Cerebellar cortex (tissue), 1 donor: ENCODE measurements around the gene NPHP4.

ENCODE experiments used
- DNase-seq: peaks from one replicate; pipeline ENCODE4 v3.0.0-alpha.2; 2015; ENCODE audit warnings: low spot score

Gene NPHP4

DNA sequence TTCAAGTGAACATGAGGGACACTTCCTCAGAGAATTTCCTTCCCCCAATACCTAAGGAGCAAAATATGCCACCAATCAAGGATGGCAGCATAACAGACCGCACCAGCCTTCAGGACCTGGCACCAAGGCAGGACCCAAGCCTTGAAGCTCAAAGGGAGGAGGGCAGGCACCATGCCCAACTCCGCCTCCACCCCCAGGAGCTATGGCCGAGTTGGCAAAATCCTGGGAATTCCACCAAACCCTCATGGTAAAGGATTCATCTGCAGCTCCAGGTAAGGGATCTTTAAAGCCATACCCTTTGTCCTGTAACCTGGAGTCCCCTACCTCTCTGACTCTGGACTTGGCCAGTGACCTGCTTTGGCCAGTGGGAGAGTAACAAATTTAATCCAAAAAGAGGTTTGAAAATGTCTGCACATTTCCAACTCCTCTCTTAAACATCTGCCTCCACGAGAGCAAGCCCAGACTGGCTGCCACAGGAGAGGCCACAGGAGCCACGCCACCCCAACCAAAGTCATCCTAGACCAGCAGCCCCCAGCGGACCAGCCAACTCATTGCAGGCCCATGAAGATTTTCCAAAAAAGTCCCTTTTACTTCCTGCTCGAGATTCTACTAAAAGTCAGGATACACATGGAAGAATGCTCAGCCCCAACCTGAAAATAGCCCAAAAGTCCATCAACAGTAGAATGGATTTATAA is 41.9 kb downstream of the NPHP4 start:
- no peak for DNase-seq

DNA sequence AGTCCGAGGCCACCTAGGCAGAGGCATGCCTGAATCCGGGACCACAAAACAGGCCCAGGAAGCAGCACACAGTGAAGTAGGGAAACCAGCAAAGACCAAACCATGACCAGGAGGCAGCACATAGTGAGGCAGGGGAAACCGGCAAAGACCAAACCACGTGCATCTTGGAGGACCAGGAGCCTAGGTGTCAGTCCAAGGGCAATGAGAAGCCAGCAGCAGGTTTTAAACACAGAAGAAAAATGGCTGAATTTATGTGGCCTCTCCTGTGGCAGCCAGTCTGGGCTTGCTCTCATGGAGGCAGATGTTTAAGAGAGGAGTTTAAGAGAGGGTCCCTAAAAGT is 42.5 kb downstream of the NPHP4 start:
- DNase-seq, result no peak

DNA sequence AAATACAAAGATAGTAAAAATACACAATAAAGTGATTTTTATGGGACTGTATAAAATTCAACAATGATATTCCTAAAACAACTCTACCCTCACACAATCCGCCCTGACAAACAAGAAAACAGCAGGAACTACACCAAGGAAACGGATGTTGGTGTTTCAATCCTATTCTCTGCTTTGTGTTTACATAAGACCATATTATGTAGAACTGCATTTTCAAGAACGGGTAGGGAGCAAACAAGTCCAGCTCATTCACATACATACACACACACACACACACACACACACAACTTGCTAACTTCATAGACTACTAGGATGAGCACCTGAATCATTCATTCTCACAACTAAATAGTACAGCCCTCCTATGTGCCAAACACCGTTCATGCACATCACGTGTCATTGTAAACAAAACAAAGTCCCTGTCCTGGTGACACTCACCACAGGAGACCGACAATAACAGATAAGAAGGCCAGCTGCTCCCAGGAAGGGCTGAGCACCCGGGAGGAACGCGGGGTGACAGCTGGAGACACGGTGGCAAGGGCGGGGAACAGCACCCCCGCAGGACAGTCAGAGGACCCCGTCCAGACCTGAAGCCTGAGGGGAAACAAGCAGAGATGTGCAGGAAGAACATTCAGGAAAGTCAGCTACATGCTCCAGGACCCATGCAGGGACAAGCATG is 43.0 kb downstream of the NPHP4 start:
- DNase-seq, result no peak

DNA sequence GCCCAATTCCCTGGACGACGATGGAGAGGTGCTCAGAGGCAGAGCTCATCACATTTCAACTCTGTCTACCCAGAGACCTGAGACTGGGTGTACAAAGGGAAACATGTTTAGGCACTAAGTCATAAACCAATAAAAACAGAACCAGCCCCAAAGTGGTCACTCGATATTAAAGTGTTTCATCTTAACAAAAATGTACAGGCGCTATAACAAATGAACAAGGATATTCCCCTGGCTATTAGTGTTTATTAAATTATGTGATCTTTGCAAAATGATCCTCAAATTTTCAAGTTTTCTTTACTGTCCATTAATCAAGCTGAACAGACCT is 43.6 kb downstream of the NPHP4 start:
- no peak for DNase-seq

DNA sequence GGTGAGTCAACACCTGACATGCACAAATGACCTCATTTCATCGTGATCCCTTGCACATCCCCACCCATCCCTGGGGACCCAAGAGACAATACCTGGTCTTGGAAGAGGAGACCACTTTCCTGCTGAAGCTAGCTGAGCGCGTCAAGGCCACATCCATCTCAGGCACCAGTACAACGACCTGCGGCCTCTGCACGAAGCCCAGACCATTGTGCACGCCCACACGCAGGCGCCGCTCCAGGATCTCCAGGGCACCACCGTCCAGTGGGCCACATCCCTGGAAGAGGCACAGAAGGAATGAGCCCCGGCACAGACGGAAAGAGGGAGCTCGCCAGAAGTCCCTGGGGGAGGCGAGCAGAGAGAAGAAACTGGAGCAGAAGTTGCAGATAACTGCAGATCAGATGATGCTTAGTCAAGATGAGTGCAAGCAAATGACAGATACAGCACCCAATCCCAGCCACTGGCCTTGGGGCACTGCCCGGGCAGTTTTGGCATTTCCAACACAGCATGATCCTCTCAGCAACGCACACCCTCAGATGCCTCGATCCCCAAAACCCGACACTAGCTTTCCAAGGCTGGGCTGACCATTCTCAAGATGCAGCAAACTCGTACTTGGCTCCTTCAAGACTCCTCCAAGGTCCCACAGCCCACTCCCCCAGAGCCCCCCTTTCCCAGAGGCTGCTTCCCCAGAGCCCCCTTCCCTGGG is 44.1 kb downstream of the NPHP4 start:
- DNase-seq, result no peak

DNA sequence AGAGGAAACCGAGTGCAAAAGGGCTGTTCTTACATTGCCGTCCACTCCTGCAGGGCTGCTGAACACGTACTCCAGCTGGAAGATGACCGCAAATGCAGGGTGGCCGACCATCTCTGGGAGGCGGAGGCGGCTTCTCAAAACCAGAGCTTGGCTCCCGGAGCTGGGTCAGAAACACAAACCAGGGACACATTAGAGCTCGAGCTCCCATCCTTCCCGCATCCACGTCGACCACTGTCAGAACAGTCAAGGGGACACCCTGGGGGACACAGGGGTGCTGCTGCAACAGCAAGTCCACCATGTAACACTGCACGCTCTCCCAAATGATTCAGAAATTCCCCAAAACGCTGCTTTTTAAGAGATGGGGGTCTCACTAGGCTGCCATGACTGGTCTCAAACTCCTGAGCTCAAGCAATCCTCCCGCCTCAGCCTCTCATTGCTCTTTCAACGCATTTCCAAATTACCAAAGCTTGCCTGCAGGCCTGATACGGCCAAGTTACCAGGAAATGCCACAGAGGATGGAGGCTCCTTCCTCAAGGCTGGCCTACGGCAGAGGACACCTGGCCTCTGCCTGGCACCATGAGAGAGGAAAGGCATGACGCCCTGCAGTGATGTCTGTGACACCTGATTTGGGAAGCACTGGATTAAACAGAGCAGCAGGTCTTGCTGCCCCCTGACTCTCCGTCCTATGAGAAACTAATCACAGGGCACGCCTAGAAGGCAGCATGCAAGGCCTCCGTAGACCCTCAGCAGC is 45.0 kb downstream of the NPHP4 start:
- DNase-seq, result no peak

DNA sequence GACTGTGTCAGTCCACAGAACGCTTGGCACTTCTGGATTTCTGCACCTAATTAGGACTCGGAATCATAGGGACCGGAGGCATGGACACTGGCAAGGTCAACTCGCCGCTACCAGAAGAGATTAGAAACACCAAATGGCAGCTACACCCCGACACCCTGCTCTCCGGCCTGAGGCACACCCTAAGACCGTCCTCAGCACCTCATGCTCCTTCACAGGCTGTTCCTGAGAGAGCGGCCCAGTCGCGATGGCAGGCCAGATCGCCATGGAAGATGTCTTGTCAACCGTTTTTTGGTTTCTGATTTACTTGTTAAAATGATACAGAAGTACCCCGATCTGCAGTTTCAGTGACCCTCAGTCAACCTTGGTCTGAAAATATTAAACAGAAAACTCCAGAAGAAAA is 46.8 kb downstream of the NPHP4 start:
- no peak for DNase-seq

DNA sequence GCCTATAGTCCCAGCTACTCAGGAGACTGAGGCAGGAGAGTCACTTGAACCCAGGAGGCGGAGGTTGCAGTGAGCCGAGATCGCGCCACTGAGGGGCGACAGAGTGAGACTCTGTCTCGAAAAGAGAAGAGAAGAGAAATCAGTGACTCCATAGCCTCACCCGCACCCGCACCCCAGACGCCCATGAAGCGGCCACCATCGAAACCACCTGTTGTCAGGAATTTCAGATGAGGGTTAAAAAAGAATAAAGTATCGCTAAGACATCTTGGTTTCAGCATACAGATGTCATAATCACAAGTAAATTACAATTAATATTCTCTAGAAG is 47.4 kb downstream of the NPHP4 start:
- DNase-seq, result no peak

DNA sequence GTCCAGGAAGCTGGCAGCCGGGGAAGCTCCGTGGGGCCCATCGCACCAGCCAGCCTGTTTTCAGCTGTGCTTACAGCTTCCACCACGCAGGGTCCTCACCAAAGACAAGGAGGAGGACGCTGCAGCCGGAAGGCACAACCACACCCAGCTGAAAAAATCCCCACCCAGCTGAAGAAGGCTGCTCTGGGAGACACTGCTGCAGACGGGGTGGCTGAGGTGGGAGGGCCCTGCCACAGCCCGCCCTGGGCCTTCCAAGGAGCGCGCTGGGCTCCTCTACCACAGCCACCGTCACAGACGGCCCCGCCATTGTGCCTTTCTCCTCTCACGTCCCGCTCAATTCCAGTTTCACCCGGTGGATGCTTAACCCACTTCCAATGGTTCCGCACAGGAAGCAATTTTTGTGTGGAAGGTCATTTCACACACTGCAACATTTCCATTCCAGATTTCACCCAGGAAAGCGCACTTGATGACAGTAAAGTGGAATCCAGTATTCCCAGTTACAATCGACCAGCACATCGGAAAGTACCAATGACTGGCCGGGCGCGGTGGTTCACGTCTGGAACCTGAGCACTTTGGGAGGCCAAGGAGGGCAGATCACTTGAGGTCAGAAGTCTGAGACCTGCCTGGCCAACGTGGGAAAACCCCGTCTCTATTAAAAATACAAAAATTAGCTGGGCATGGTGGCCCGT is 47.9 kb downstream of the NPHP4 start:
- no peak for DNase-seq

DNA sequence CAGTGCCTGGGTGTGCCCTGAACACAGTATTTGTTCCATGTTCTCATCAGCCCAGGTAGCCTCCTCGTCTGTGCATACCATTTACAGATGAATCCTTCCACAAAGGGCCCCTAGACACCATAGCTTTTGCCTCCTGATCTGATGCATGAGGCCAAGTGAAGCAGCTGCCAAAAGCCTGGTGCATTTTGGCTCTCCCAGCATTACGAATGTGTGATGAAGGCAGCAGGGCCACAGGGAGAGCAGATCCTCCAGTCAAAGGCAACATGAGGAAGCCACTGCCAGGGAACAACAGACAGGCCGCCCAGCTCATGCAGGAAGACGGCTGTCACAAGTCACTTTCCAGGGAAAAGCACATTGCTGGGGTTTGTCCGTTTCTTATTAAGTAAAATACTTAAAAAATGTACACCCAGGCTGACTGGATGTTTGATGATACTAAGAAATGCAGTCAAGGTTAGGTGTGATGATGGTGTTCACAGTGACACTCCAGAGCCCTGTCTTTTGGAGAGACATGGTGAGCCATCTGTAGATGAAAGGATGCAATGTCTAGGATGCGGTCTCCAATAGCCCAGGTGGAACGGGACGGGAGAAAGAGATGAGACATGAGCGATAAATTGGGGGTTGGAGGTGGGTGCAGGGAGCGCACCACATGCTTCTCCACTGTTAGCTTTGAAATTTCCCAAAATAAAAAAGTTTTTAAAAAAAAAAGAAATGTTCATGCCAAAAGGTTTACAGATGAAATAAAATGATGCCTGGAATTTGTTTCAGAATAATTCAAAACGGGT is 48.7 kb downstream of the NPHP4 start:
- DNase-seq, result peak; percentile 74

DNA sequence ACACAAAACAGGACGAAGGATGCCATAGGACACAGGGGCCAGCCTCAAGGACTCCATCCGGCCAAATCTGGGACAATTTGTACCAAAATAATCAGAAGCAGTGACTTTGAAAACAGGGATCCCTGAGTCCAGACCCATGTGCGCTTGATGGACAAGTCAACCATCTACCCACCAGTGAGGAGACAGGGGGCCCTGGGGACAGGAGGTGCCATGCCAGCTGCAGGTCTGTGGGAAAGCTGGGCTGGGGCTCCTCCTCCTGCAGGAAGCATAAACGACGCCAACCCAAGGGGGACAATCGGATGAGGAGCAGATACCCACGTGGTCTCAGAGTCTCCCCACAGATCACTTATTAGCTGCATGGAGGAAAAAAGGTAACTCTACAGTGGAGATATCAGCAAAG is 50.6 kb downstream of the NPHP4 start:
- DNase-seq, result no peak

DNA sequence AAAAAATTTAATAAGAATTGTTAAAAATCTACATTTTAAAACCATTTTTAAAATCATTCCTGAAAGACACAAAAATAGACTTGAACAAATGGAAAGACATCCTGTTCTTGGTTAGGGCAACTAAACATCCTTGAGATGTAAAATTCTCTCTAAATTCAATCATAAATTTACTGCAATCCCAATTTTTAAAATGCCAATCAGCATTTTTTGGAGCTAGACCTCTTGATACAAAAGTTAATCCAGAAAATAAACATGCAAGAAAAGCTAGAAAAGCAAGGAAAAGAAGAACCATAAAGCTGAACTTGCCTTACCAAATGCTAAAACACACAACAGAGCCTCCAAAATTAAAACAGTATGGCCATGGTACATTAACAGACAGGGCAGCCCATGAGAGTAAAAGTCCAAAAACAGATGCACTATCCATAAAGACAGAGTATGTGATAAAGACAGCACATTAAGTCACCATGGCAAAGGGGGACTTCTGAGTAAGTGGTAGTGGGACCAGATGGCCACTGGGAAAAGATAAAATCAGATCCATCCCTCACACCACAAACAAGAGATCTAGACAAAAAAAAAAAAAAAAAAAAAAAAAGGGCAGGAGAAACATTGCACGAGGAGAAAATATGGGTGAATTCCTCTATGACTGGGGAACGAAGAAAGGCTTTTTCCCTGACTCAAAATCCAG is 51.4 kb downstream of the NPHP4 start:
- DNase-seq, result no peak

DNA sequence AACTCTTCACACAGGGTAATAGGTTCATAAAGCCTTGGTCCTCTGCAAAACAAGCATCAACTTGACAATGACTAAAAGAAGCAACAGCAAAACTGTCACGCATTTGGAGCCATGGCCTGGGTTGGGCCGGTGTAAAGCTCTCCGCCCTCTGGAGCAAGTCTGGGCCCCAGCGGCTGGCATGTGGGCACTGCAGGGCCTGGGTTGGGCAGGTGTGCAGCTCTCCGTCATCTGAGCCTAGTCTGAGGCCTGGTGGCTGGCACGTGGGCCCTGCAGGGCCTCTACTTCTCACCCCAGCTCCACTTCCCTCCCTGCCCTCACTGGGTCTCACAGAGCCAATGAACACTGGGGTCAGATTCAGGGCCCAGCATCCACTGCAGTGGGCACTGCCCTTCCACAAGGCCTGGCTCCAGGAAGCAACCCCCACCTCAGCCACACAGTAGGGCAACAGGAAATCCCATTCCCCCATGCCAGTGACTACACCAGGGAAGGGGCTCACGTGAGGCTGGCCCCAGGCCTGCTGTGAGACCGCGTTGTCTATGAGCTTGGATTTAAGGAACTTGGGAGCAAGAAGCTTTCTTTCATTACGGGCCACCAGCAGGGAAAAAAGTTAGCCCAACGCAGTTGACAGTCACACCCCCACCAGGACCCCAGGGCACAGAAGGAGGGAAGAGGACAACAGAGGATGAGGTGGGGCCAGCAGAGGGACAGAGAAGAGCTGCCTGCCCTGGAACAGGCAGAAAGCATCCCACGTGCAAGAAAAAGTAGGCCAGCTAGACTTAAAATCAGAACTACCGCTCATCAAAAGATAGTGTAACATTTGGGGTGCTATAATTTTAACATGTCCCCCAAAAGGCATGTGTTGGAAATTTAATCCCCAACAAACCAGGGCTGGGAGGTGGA is 52.7 kb downstream of the NPHP4 start:
- DNase-seq, result no peak

DNA sequence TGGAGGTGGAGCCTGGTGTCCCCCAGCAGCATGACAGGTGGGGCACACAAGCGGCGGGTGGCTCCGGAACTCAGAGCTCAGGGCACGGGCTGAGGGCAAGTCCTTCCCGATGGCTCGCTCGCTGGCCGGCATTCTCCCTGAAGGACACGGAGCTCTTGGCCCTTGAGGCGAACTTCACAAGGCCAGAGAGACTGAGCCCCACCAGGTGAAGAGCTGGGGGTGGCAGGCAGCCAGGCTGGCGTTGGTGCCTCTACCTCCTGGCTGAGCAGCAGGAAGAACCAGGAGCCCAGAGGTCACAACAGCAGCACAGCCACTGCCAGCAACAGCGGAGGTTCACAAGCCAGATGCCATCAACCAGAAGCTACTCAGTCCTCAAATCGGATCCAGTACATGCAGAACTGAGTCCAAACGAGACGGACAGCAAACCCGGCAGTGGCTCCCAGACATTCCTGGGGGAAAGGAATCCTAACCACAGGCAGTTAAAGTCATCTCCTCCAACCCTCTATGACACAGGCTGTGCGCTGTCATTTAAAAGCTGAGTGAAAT is 54.1 kb downstream of the NPHP4 start:
- no peak for DNase-seq

DNA sequence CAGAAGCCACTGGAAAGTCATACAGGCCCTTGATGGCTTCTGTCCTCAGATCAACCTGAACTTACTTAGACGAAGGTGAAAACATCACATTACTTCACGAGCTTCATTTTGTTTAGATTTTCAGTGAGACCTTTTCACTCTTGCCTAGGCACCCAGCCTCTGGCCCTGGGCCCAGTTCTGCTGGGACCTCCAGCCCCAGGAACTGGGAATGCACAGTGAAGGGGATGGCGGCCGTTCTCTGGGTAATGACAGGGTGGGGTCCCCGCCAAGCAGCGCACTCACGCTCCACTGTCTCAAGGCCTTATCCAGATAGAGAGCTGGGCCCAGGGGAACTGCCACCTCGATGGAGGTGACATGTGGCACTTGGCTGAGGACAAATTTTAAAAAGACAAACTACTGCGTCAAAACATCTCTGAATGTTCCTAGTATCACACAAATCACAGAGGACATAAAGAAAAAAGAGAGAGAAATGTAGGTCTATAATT is 54.8 kb downstream of the NPHP4 start:
- DNase-seq, result no peak

DNA sequence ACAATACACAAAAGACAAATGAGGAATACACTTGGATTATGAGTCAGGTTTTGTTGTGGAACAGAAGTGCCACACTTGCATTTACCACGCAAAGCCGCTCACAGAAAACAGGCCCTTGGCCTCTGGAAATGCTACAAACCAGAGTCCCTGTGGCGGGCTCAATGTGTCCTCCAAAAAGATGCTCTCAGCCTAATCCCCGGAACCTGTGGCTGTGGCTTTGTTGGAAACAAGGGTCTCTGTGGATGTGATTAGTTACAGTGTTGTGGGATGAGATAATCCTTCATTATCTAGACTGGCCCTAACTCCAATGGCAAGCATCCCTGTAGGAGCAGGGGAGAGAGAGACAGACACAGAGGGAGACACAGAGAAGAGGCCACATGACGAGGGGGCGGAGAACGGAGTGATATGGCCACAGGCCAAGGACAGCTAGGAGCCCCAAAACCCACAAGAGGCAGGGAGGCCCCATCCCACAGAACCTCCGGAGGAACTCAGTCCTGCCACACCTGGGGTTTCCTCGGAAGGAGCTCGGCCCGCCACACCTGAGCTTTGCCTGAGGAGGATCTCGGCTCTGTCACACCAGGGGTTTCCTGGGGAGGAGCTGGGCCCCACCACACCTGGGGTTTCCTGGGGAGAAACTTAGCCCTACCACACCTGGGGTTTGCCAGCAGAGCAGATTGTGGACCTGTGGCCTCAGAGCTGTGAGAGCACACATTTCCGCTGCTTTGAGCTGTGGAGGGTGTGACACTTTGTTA is 55.4 kb downstream of the NPHP4 start:
- no peak for DNase-seq

DNA sequence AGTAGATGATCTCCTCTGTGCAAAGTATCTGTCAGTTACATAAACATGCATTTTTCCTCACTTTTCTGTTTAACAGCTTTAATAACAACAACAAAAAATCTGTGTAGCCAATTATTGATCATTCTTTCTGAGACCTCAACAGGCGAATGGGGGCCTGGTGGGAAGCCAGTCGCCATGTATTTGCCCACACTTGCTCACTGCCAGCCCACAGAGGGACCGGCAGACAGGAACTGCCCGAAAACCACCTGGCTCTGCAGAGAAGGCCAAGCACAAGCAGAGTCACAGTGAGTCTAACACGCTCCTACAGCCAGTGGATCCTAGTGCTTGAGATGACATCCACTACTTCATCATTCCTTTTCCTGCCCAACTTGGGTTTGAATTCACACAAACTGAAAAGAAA is 56.1 kb downstream of the NPHP4 start:
- DNase-seq, result no peak

DNA sequence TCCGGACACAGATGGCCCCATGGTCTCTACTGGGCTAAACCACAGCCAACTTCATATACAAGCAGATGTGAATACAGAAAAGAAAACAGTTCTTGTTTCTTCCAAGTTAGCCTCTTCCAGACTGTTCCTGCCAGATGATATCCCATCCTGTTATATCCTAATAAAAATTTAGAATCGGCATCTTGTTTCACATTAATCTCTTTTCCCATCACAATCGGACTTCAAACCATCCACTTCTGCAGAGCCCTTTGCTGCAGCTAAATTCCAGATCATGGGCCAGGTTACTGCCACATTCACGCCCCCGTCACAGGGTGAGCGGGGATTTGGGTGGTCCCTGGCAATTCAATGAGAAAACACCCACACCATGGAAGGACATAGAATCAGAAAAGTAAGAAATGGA is 57.2 kb downstream of the NPHP4 start:
- no peak for DNase-seq
